Muscle layer of duodenum (tissue), 2 donors: Measurements from ENCODE around the gene CLDN24.

Experiments used
- H3K27ac ChIP-seq: one replicate; pipeline ENCODE4 v1.7.0; 2013; ENCODE audit warnings: mild to moderate bottlenecking, low read length
- H3K27me3 ChIP-seq: one replicate; pipeline ENCODE4 v1.7.0; 2013; ENCODE audit warnings: low read depth, mild to moderate bottlenecking, control low read depth, low read length
- H3K36me3 ChIP-seq, 2 donors: one replicate each; pipeline ENCODE4 v1.7.0; 2013; ENCODE audit warnings: low read length in 2 of 2, control low read depth in 1 of 2, mild to moderate bottlenecking in 1 of 2; ENCODE audit not compliant: insufficient read depth in 2 of 2, control insufficient read depth in 1 of 2
- H3K4me1 ChIP-seq, 2 donors: one replicate each; pipeline ENCODE4 v1.7.0; 2013; ENCODE audit warnings: low read length in 2 of 2, mild to moderate bottlenecking in 2 of 2, control low read depth in 1 of 2, moderate library complexity in 1 of 2; ENCODE audit not compliant: insufficient read depth in 2 of 2, control insufficient read depth in 1 of 2
- H3K4me3 ChIP-seq, 2 donors: one replicate each; pipeline ENCODE4 v1.7.0; 2013; ENCODE audit warnings: low read length in 2 of 2, low read depth in 1 of 2, mild to moderate bottlenecking in 1 of 2
- H3K9me3 ChIP-seq, 2 donors: one replicate each; pipeline ENCODE4 v1.7.0; 2013; ENCODE audit warnings: low read length in 2 of 2, control low read depth in 1 of 2, mild to moderate bottlenecking in 1 of 2; ENCODE audit not compliant: control insufficient read depth in 1 of 2
- donor health status: healthy.

CLDN24 gene

GRCh38 chr4:183320211-183321059 is 1.8 kb downstream of the CLDN24 start, which contains the start of gene CLDN22:
CLDN22 (minus strand) TSS chr4:183320276; CDS start chr4:183320218, 58 bp downstream.
- Histone ChIP-seq H3K4me3 (no peak within 1 kb of the TSS), H3K27ac (no peak within 1 kb of the TSS), H3K27me3 (no peaks in the 10 kb centered on the region), H3K9me3 (no peaks in the 10 kb centered on the region), H3K4me1 (peaks cover 0 to 6% of the 10 kb centered on the region in 2 donors), H3K36me3 (peaks cover 0 to 7% of the 10 kb centered on the region in 2 donors)

- Histone ChIP-seq H3K27me3 (no peaks in the 10 kb centered on the region), H3K4me1 (peaks cover 0 to 6% of the 10 kb centered on the region in 2 donors), H3K36me3 (peaks cover 0 to 25% of the 10 kb centered on the region in 2 donors), H3K9me3 (no peaks in the 10 kb centered on the region), H3K27ac (no peak overlapping the region), H3K4me3 (no peak overlapping the region)
Observed at GRCh38 chr4:183318656-183319055, 3.6 kb downstream of the CLDN24 start.

- H3K36me3 ChIP-seq: peaks cover 9 to 42% of the 10 kb centered on the region in 2 donors
- H3K4me3 ChIP-seq: no peak overlapping the region
- peaks cover 0 to 6% of the 10 kb centered on the region in 2 donors for H3K4me1 ChIP-seq
- H3K27ac ChIP-seq: no peak overlapping the region
- H3K27me3 ChIP-seq: no peaks in the 10 kb centered on the region
- no peaks in the 10 kb centered on the region for H3K9me3 ChIP-seq
Observed at GRCh38 chr4:183314806-183315205, 7.4 kb downstream of the CLDN24 start.

- Histone ChIP-seq H3K27me3 (no peaks in the 10 kb centered on the region), H3K36me3 (peaks cover 9 to 42% of the 10 kb centered on the region in 2 donors), H3K4me3 (no peak overlapping the region), H3K4me1 (peaks cover 0 to 6% of the 10 kb centered on the region in 2 donors), H3K9me3 (no peaks in the 10 kb centered on the region), H3K27ac (no peak overlapping the region)
Observed at GRCh38 chr4:183314336-183314735, 7.9 kb downstream of the CLDN24 start.

GRCh38 chr4:183312841-183313240 is 9.4 kb downstream of the CLDN24 start:
- Histone ChIP-seq H3K4me1 (peaks cover 0 to 6% of the 10 kb centered on the region in 2 donors), H3K4me3 (no peak overlapping the region), H3K27me3 (no peaks in the 10 kb centered on the region), H3K9me3 (no peaks in the 10 kb centered on the region), H3K36me3 (peaks cover 9 to 36% of the 10 kb centered on the region in 2 donors), H3K27ac (no peak overlapping the region)

- Histone ChIP-seq H3K36me3 (peaks cover 0 to 19% of the 10 kb centered on the region in 2 donors), H3K9me3 (no peaks in the 10 kb centered on the region), H3K4me3 (no peak overlapping the region), H3K27me3 (no peaks in the 10 kb centered on the region), H3K27ac (no peak overlapping the region), H3K4me1 (no peaks in the 10 kb centered on the region)
Observed at GRCh38 chr4:183306811-183307210, 15.4 kb downstream of the CLDN24 start.

GRCh38 chr4:183304538-183304937 is 17.7 kb downstream of the CLDN24 start:
- peaks cover 0 to 19% of the 10 kb centered on the region in 2 donors for H3K36me3 ChIP-seq
- no peak overlapping the region for H3K4me3 ChIP-seq
- H3K27ac ChIP-seq: no peak overlapping the region
- H3K9me3 ChIP-seq: no peaks in the 10 kb centered on the region
- no peaks in the 10 kb centered on the region for H3K27me3 ChIP-seq
- no peaks in the 10 kb centered on the region for H3K4me1 ChIP-seq

GRCh38 chr4:183304067-183304466 is 18.2 kb downstream of the CLDN24 start:
- no peak overlapping the region for H3K27ac ChIP-seq
- no peak overlapping the region for H3K4me3 ChIP-seq
- no peaks in the 10 kb centered on the region for H3K4me1 ChIP-seq
- H3K36me3 ChIP-seq: peaks cover 0 to 19% of the 10 kb centered on the region in 2 donors
- H3K9me3 ChIP-seq: no peaks in the 10 kb centered on the region
- H3K27me3 ChIP-seq: no peaks in the 10 kb centered on the region

- Histone ChIP-seq H3K4me1 (no peaks in the 10 kb centered on the region), H3K4me3 (no peak overlapping the region), H3K27me3 (no peaks in the 10 kb centered on the region), H3K27ac (no peak overlapping the region), H3K9me3 (no peaks in the 10 kb centered on the region), H3K36me3 (peaks cover 0 to 19% of the 10 kb centered on the region in 2 donors)
Observed at GRCh38 chr4:183303301-183303700, 18.9 kb downstream of the CLDN24 start.

- H3K27ac ChIP-seq: no peak overlapping the region
- H3K36me3 ChIP-seq: peaks cover 5 to 33% of the 10 kb centered on the region in 2 donors
- H3K4me3 ChIP-seq: no peak overlapping the region
- no peaks in the 10 kb centered on the region for H3K4me1 ChIP-seq
- no peaks in the 10 kb centered on the region for H3K9me3 ChIP-seq
- no peaks in the 10 kb centered on the region for H3K27me3 ChIP-seq
Observed at GRCh38 chr4:183300655-183301054, 21.6 kb downstream of the CLDN24 start.

- no peak overlapping the region for H3K27ac ChIP-seq
- H3K4me3 ChIP-seq: no peak overlapping the region
- H3K27me3 ChIP-seq: no peaks in the 10 kb centered on the region
- no peaks in the 10 kb centered on the region for H3K9me3 ChIP-seq
- H3K4me1 ChIP-seq: no peaks in the 10 kb centered on the region
- H3K36me3 ChIP-seq: peaks cover 11 to 39% of the 10 kb centered on the region in 2 donors
Observed at GRCh38 chr4:183300070-183300469, 22.2 kb downstream of the CLDN24 start.
